H1 (cell line): Measurements from ENCODE around the gene CD99. TPM values are rescaled to one million over a fixed set of nuclear protein-coding genes. Genes with fewer than 3 reads are reported as not detected.

ENCODE experiments used
- CTCF ChIA-PET: fragments of 300-600 bp; sonication (Branson Sonifier 250); formaldehyde crosslinking; loops from one replicate; lab custom pipeline; 2021; ENCODE audit not compliant: partially characterized antibody; lab: Charles Lee
- POLR2A ChIA-PET: fragments of 300-600 bp; sonication (Branson Sonifier 250); formaldehyde crosslinking; loops from one replicate; lab custom pipeline; 2021; ENCODE audit warnings: inconsistent platforms; ENCODE audit not compliant: partially characterized antibody; lab: Charles Lee
- DNase-seq, 2 experiments: peaks; one replicate each; pipeline versions ENCODE4 v3.0.0 to v3.0.0-alpha.2; 2010 to 2022; ENCODE audit warnings: low spot score in 2 of 2, low read depth in 1 of 2, mixed read lengths in 1 of 2
- FAIRE-seq: peaks from 2 replicates; lab custom pipeline; 2011; peaks lifted over from hg19 to GRCh38; lab: Jason Lieb, UNC
- H2AFZ ChIP-seq: 2 replicates; pipeline ENCODE4 v1.8.1; 2012; ENCODE audit warnings: low read length, inconsistent platforms
- H2AK5ac ChIP-seq: 2 replicates; pipeline ENCODE4 v1.6.1; 2013; ENCODE audit warnings: low read depth, low read length
- H2BK120ac ChIP-seq: replicated peaks from 2 replicates; pipeline ENCODE3; 2013; ENCODE audit warnings: low read depth, low read length, inconsistent platforms
- H2BK12ac ChIP-seq: 2 replicates; pipeline ENCODE4 v1.6.1; 2013; ENCODE audit warnings: low read depth, low read length
- H2BK15ac ChIP-seq: 2 replicates; pipeline ENCODE4 v1.6.1; 2013; ENCODE audit warnings: low read length
- H2BK20ac ChIP-seq: 2 replicates; pipeline ENCODE4 v1.6.1; 2013; ENCODE audit warnings: low read length
- H2BK5ac ChIP-seq: 2 replicates; pipeline ENCODE4 v1.6.1; 2013; ENCODE audit warnings: low read depth, low read length
- H3K14ac ChIP-seq: 2 replicates; pipeline ENCODE4 v1.6.1; 2013; ENCODE audit warnings: inconsistent platforms; ENCODE audit not compliant: insufficient read length
- H3K18ac ChIP-seq: 2 replicates; pipeline ENCODE4 v1.6.1; 2013; ENCODE audit warnings: low read length; ENCODE audit errors: extremely low read depth
- H3K23ac ChIP-seq: 2 replicates; pipeline ENCODE4 v1.6.1; 2013; ENCODE audit warnings: inconsistent platforms; ENCODE audit not compliant: insufficient read length
- H3K23me2 ChIP-seq: 2 replicates; pipeline ENCODE4 v1.6.1; 2013; ENCODE audit warnings: low read depth, low read length
- H3K27ac ChIP-seq: 2 replicates; pipeline ENCODE4 v1.6.1; 2011; ENCODE audit warnings: low read depth, low read length, inconsistent platforms
- H3K27me3 ChIP-seq, 4 experiments: replicated peaks in 1 of 4; 1 replicate in 1 of 4; 2 replicates in 3 of 4; pipeline versions ENCODE4 v1.6.1 to v1.8.1; 2011 to 2013; ENCODE audit warnings: low read length in 3 of 4, mild to moderate bottlenecking in 3 of 4, inconsistent platforms in 2 of 4, mixed read lengths in 2 of 4, moderate library complexity in 1 of 4; ENCODE audit not compliant: control insufficient read depth in 3 of 4, insufficient read depth in 3 of 4; ENCODE audit errors: extremely low read depth in 1 of 4
- H3K36me3 ChIP-seq, 4 experiments: 2 replicates each; pipeline versions ENCODE4 v1.6.1 to v1.8.1; 2011 to 2013; ENCODE audit warnings: mild to moderate bottlenecking in 4 of 4, low read length in 3 of 4, moderate library complexity in 2 of 4, control low read depth in 1 of 4, inconsistent platforms in 1 of 4; ENCODE audit not compliant: insufficient read depth in 4 of 4, control insufficient read depth in 2 of 4
- H3K4ac ChIP-seq: replicated peaks from 2 replicates; pipeline ENCODE3; 2013; ENCODE audit warnings: low read length, low read depth, mixed read lengths, inconsistent platforms; ENCODE audit not compliant: insufficient read length
- H3K4me1 ChIP-seq, 4 experiments: replicated peaks in 1 of 4; 1 replicate in 1 of 4; 2 replicates in 3 of 4; pipeline versions ENCODE4 v1.6.1 to v1.8.1; 2011 to 2013; ENCODE audit warnings: low read length in 3 of 4, inconsistent platforms in 2 of 4, mixed read lengths in 1 of 4; ENCODE audit not compliant: insufficient read depth in 4 of 4, control insufficient read depth in 3 of 4
- H3K4me2 ChIP-seq, 2 experiments: 2 replicates each; pipeline versions ENCODE4 v1.6.1 to v1.8.1; 2011 to 2013; ENCODE audit warnings: low read depth in 2 of 2, low read length in 2 of 2, control low read depth in 1 of 2, inconsistent platforms in 1 of 2, mild to moderate bottlenecking in 1 of 2; ENCODE audit not compliant: insufficient read depth in 1 of 2
- H3K4me3 ChIP-seq, 4 experiments: fragments of 200-600, 300-600 bp in 1 of 4; sonication (generic), shearing (Covaris generic), sonication (Bioruptor Twin) in 1 of 4; 2 replicates each; pipeline versions ENCODE4 v1.5.1 to v1.8.1; 2011 to 2016; ENCODE audit warnings: low read length in 4 of 4, low read depth in 3 of 4, control low read depth in 2 of 4, inconsistent platforms in 2 of 4, mild to moderate bottlenecking in 2 of 4, mixed read lengths in 1 of 4, moderate library complexity in 1 of 4; ENCODE audit not compliant: insufficient read depth in 2 of 4; ENCODE audit errors: extremely low read depth in 1 of 4
- H3K56ac ChIP-seq: replicated peaks from 2 replicates; pipeline ENCODE3; 2013; ENCODE audit warnings: low read depth, mild to moderate bottlenecking, mixed read lengths, low read length, inconsistent platforms; ENCODE audit not compliant: insufficient read length
- H3K79me1 ChIP-seq: 2 replicates; pipeline ENCODE4 v1.6.1; 2013; ENCODE audit warnings: low read depth, low read length, control low read depth
- H3K79me2 ChIP-seq, 2 experiments: 2 replicates each; pipeline versions ENCODE4 v1.6.1 to v1.8.1; 2012 to 2013; ENCODE audit warnings: low read length in 2 of 2, mild to moderate bottlenecking in 2 of 2, inconsistent platforms in 1 of 2; ENCODE audit not compliant: insufficient read depth in 2 of 2, control insufficient read depth in 1 of 2
- H3K9ac ChIP-seq, 4 experiments: replicated peaks in 1 of 4; 1 replicate in 1 of 4; 2 replicates in 3 of 4; pipeline versions ENCODE4 v1.6.1 to v1.8.1; 2011 to 2013; ENCODE audit warnings: low read depth in 3 of 4, low read length in 3 of 4, control low read depth in 2 of 4, mild to moderate bottlenecking in 2 of 4, moderate library complexity in 2 of 4, inconsistent platforms in 1 of 4; ENCODE audit errors: extremely low read depth in 1 of 4
- H3K9me3 ChIP-seq, 2 experiments: 2 replicates each; pipeline versions ENCODE4 v1.6.1 to v1.8.1; 2012 to 2013; ENCODE audit warnings: mild to moderate bottlenecking in 2 of 2, moderate library complexity in 2 of 2, control low read depth in 1 of 2, inconsistent platforms in 1 of 2, low read depth in 1 of 2, low read length in 1 of 2, mixed read lengths in 1 of 2; ENCODE audit not compliant: insufficient read depth in 2 of 2
- H4K20me1 ChIP-seq, 2 experiments: replicated peaks in 1 of 2; 2 replicates each; pipeline versions ENCODE3 to v1.8.1; 2011 to 2013; ENCODE audit warnings: inconsistent platforms in 2 of 2, low read length in 2 of 2, mild to moderate bottlenecking in 1 of 2; ENCODE audit not compliant: insufficient read depth in 2 of 2, control insufficient read depth in 1 of 2
- H4K5ac ChIP-seq: 2 replicates; pipeline ENCODE4 v1.6.1; 2013; ENCODE audit warnings: low read length, low read depth, mixed read lengths, inconsistent platforms; ENCODE audit not compliant: insufficient read length
- H4K8ac ChIP-seq: 2 replicates; pipeline ENCODE4 v1.8.0; 2013; ENCODE audit warnings: mild to moderate bottlenecking, moderate library complexity, low read length, inconsistent platforms; ENCODE audit not compliant: insufficient read depth; ENCODE audit errors: extremely low read depth
- H4K91ac ChIP-seq: replicated peaks from 2 replicates; pipeline ENCODE3; 2013; ENCODE audit warnings: low read length, mixed read lengths, inconsistent platforms; ENCODE audit not compliant: insufficient read length
- ATF3 ChIP-seq: IDR thresholded peaks from 2 replicates; pipeline ENCODE4 v1.6.1; 2011; ENCODE audit warnings: low read depth, mild to moderate bottlenecking, low read length; ENCODE audit not compliant: insufficient read depth
- BCL11A ChIP-seq, 2 experiments: IDR thresholded peaks; one replicate each; pipeline ENCODE4 v1.6.1; 2011; ENCODE audit warnings: low read depth in 2 of 2, low read length in 2 of 2, mild to moderate bottlenecking in 2 of 2
- CBX5 ChIP-seq: fragments of 300-800, 300-1000 bp; sonication (generic); IDR thresholded peaks from 2 replicates; pipeline ENCODE4 v1.7.1; 2016; ENCODE audit warnings: antibody characterized with exemption, low read length, low read depth
- CTCF ChIP-seq, 3 experiments: IDR thresholded peaks; 1 replicate in 2 of 3; 2 replicates in 1 of 3; pipeline versions ENCODE4 v1.5.1 to v1.6.1; 2011; ENCODE audit warnings: low read length in 3 of 3, mild to moderate bottlenecking in 3 of 3, inconsistent platforms in 2 of 3, low read depth in 1 of 3, moderate library complexity in 1 of 3; ENCODE audit not compliant: insufficient read depth in 1 of 3; ENCODE audit errors: control extremely low read depth in 1 of 3
- GTF2F1 ChIP-seq: IDR thresholded peaks from 2 replicates; pipeline ENCODE4 v1.6.1; 2012; ENCODE audit warnings: low read depth, low read length, improper control_type of control experiment, borderline replicate concordance
- HDAC2 ChIP-seq, 2 experiments: fragments of 300-600 bp in 1 of 2; sonication (generic) in 1 of 2; IDR thresholded peaks; 2 replicates each; pipeline ENCODE4 v1.6.1; 2011 to 2012; ENCODE audit warnings: low read depth in 2 of 2, low read length in 2 of 2, mild to moderate bottlenecking in 2 of 2, moderate library complexity in 2 of 2, borderline replicate concordance in 1 of 2, inconsistent platforms in 1 of 2
- POU5F1 ChIP-seq: IDR thresholded peaks from 2 replicates; pipeline ENCODE4 v1.6.1; 2011; ENCODE audit warnings: low read depth, mild to moderate bottlenecking, low read length, moderate library complexity
- YY1 ChIP-seq: IDR thresholded peaks from 2 replicates; pipeline ENCODE4 v1.6.1; 2011; ENCODE audit warnings: low read depth, mild to moderate bottlenecking, low read length
- WGBS, 2 experiments: shearing (Covaris generic) in 1 of 2; methylation state at CpG; one replicate each; pipeline versions ENCODE4 v1.1.6 to v1.1.7; 2013 to 2015; ENCODE audit warnings: low lambda C conversion rate in 2 of 2, mixed read lengths in 2 of 2, inconsistent platforms in 1 of 2, low coverage in 1 of 2, missing lambda C conversion rate in 1 of 2; ENCODE audit not compliant: insufficient replicate concordance in 2 of 2, insufficient coverage in 1 of 2, insufficient read length in 1 of 2; ENCODE audit errors: extremely low coverage in 1 of 2, missing lambda C conversion rate in 1 of 2; 5-methylcytosine and 5-hydroxymethylcytosine counted together
- polyA plus RNA-seq, 7 experiments: library from polyadenylated mRNA; depleted of rRNA in 3 of 7; stranded (reverse) in 5 of 7; unstranded in 2 of 7; fragments of >200 nt in 5 of 7; fragments of 200-250 nt in 2 of 7; gene quantifications; 1 replicate in 5 of 7; 2 replicates in 1 of 7; 4 replicates in 1 of 7; pipeline versions ENCODE4 v1.2.1 to v1.2.3, GENCODE V29; 2011 to 2013; ENCODE audit warnings: missing spikeins in 2 of 7, mixed read lengths in 2 of 7
- total RNA-seq: library from RNA; stranded (reverse); fragmentation: NEBNext Ultra II Directional; extraction: Animal tissue kit (Norgen Biotek cat#: 25700); gene quantifications from 2 replicates; pipeline ENCODE4 v1.2.1, GENCODE V29; 2021
- TF ChIP-seq, protein P1 (sequence below): IDR thresholded peaks from 2 replicates; pipeline ENCODE4 v1.6.1; 2012; ENCODE audit warnings: low read length, inconsistent platforms

The CD99 gene
- total and polyA plus RNA-seq, 2 of the 8 experiments (the other 6 are each of a cell fraction or from before 2014, with no cell fraction given), result 30.1 to 47.8 TPM

DNA sequence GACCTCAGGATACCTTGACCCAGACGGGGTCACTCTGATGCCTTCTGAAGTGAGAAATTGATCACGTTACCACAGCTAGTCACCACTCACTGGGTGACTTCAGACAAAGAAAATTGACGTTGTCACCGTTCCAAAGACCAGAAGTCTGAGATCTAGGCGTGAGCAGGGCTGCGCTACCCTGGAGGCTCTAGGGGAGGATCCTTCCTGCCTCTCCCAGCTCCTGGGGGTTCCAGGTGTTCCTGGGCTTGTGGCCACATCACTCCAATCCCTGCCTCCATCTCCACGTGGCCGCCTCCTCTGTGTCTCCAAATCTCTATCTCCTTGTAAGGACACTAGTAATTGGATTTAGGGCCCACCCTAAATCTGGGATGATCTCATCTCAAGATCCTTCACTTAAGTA is 48.9 kb upstream of the CD99 start:
- Histone ChIP-seq H4K20me1 (peaks cover 0 to 3% of the 10 kb centered on the region in 2 experiments), H3K14ac (no peak overlapping the region), H3K18ac (no peak overlapping the region), H3K9ac (no peak overlapping the region), H3K4ac (no peak overlapping the region), H3K27ac (no peak overlapping the region), H3K36me3 (peaks cover 0 to 31% (median 11%) of the 10 kb centered on the region in 4 experiments; a peak in 4 of 8 replicates), H3K79me2 (no peaks in the 10 kb centered on the region; a peak in 2 of 4 replicates), H3K4me1 (no peaks in the 10 kb centered on the region), H3K79me1 (no peaks in the 10 kb centered on the region; the same call in 1 of the 2 replicates), H4K91ac (no peak overlapping the region), H3K9me3 (no peaks in the 10 kb centered on the region; a peak in 1 of 4 replicates), H2BK5ac (no peak overlapping the region; the same call in 1 of the 2 replicates), H3K56ac (no peak overlapping the region), H3K4me3 (no peak overlapping the region), H3K23ac (no peak overlapping the region), H2AK5ac (no peak overlapping the region), H4K8ac (no peak overlapping the region), H2BK12ac (no peak overlapping the region), H3K23me2 (peaks cover 2% of the 10 kb centered on the region), H2BK120ac (no peak overlapping the region), H2BK20ac (no peak overlapping the region), H2AFZ (no peak overlapping the region), H3K27me3 (no peaks in the 10 kb centered on the region), H4K5ac (no peak overlapping the region), H3K4me2 (no peak overlapping the region), H2BK15ac (no peak overlapping the region)
- FAIRE-seq (no peak), DNase-seq (no peak)
- ChIA-PET CTCF (no interaction called here), POLR2A (no interaction called here)
- 87% methylated on average over 8 of the region's 8 CpGs; no CpG with 5 or more reads in 1 of the 2 experiments for WGBS, 2 experiments
- no peak for TF ChIP-seq HDAC2 (IDR thresholded peaks at IDR 0.05; ENCODE audit: borderline replicate concordance in 1 of 2, low read depth in 2 of 2, low read length in 2 of 2)
- TF ChIP-seq, protein P1, sequence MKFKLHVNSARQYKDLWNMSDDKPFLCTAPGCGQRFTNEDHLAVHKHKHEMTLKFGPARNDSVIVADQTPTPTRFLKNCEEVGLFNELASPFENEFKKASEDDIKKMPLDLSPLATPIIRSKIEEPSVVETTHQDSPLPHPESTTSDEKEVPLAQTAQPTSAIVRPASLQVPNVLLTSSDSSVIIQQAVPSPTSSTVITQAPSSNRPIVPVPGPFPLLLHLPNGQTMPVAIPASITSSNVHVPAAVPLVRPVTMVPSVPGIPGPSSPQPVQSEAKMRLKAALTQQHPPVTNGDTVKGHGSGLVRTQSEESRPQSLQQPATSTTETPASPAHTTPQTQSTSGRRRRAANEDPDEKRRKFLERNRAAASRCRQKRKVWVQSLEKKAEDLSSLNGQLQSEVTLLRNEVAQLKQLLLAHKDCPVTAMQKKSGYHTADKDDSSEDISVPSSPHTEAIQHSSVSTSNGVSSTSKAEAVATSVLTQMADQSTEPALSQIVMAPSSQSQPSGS, result no peak
- no peak for TF ChIP-seq BCL11A (IDR thresholded peaks at IDR 0.05; ENCODE audit: low read depth in 2 of 2, low read length in 2 of 2)
- TF ChIP-seq POU5F1, result no peak
- TF ChIP-seq YY1, result no peak
- no peak for TF ChIP-seq ATF3
- TF ChIP-seq CTCF (IDR thresholded peaks at IDR 0.05; ENCODE audit: control extremely low read depth in 1 of 3, insufficient read depth in 1 of 3, low read depth in 1 of 3, low read length in 3 of 3), result no peak
- TF ChIP-seq GTF2F1, result no peak
- no peak for TF ChIP-seq CBX5
